Gastroesophageal sphincter (tissue), 4 donors: ENCODE results near the gene TRAPPC11. TPM values are rescaled to one million over a fixed set of nuclear protein-coding genes. Genes with fewer than 3 reads are reported as not detected.

ENCODE experiments used
- ATAC-seq: fragments of 150-250 bp; one replicate; pipeline ENCODE4 v1.9.1; 2016; ENCODE audit warnings: mild to moderate bottlenecking, moderate library complexity
- H3K27ac ChIP-seq, 4 donors: fragments of 200-600 bp; sonication (generic) in 3 of 4; 1 replicate in 3 of 4; 2 replicates in 1 of 4; pipeline ENCODE4 v1.5.1; 2016 to 2019
- H3K27me3 ChIP-seq: fragments of 200-600 bp; sonication (generic); one replicate; pipeline ENCODE4 v1.5.1; 2019
- H3K36me3 ChIP-seq, 2 donors: fragments of 200-600 bp; sonication (generic); one replicate each; pipeline ENCODE4 v1.5.1; 2019; ENCODE audit warnings: control low read depth in 1 of 2
- H3K4me1 ChIP-seq, 3 donors: fragments of 200-600 bp; sonication (generic); 1 replicate in 2 of 3; 2 replicates in 1 of 3; pipeline ENCODE4 v1.5.1; 2016 to 2019; ENCODE audit warnings: control low read depth in 2 of 3
- H3K4me3 ChIP-seq, 2 donors: fragments of 200-600 bp; sonication (generic); one replicate each; pipeline ENCODE4 v1.5.1; 2019; ENCODE audit warnings: mild to moderate bottlenecking in 1 of 2, moderate library complexity in 1 of 2
- H3K9me3 ChIP-seq, 3 donors: fragments of 200-600 bp; sonication (generic); one replicate each; pipeline ENCODE4 v1.5.1; 2017 to 2019; ENCODE audit warnings: control low read depth in 2 of 3
- CTCF ChIP-seq, 4 experiments: fragments of 200-600 bp in 2 of 4; fragments of 450-650 bp in 2 of 4; sonication (generic) in 1 of 4; IDR thresholded peaks; one replicate each; pipeline ENCODE4 v1.5.1; 2017 to 2019; ENCODE audit warnings: antibody characterized with exemption in 4 of 4, mild to moderate bottlenecking in 2 of 4, moderate library complexity in 2 of 4
- EP300 ChIP-seq: sonication (generic); formaldehyde crosslinking; IDR thresholded peaks from one replicate; pipeline ENCODE4 v1.6.1; 2017; ENCODE audit warnings: antibody characterized with exemption, mild to moderate bottlenecking
- POLR2A ChIP-seq, 2 donors: fragments of 450-650 bp; IDR thresholded peaks; one replicate each; pipeline ENCODE4 v1.6.1; 2017; ENCODE audit warnings: antibody characterized with exemption in 2 of 2, mild to moderate bottlenecking in 2 of 2, moderate library complexity in 1 of 2
- POLR2AphosphoS5 ChIP-seq: sonication (generic); formaldehyde crosslinking; IDR thresholded peaks from one replicate; pipeline ENCODE4 v1.6.1; 2017; ENCODE audit warnings: antibody characterized with exemption
- WGBS, 2 donors: methylation state at CpG; one replicate each; pipeline ENCODE4 v1.1.5; 2018; ENCODE audit warnings: low coverage in 1 of 2; 5-methylcytosine and 5-hydroxymethylcytosine counted together
- total RNA-seq, 4 donors: library from RNA; depleted of rRNA; stranded (reverse); fragments of >200 nt; gene quantifications; one replicate each; pipeline ENCODE4 v1.1.0, GENCODE V29; 2016

TRAPPC11 gene
- total RNA-seq, 4 donors from 2014 or later = 42.1 to 57.5 (median 54.7) TPM

- 69 to 100% methylated on average over 5 to 6 of the region's 12 CpGs for WGBS, 2 donors
Observed at GRCh38 chr4:183632689-183633088, 26.4 kb upstream of the TRAPPC11 start.

GRCh38 chr4:183633476-183634400 is 25.4 kb upstream of the TRAPPC11 start:
- WGBS, 2 donors = 79 to 82% methylated on average over 5 to 7 of the region's 11 CpGs
- Histone ChIP-seq H3K36me3 (no peaks in the 10 kb centered on the region), H3K4me1 (peaks cover 0 to 27% (median 0%) of the 10 kb centered on the region in 3 donors), H3K9me3 (no peaks in the 10 kb centered on the region), H3K4me3 (no peak overlapping the region), H3K27me3 (no peaks in the 10 kb centered on the region), H3K27ac (no peak overlapping the region)
- no peak for ATAC-seq
- no peak for TF ChIP-seq POLR2AphosphoS5
- no peak for TF ChIP-seq CTCF (IDR thresholded peaks at IDR 0.05)
- TF ChIP-seq EP300 = no peak
- no peak for TF ChIP-seq POLR2A (IDR thresholded peaks at IDR 0.05)

More at GRCh38 chr4:183632689-183633088, 26.4 kb upstream of the TRAPPC11 start:
- no peak for ATAC-seq
- Histone ChIP-seq H3K4me1 (peaks cover 0 to 18% (median 0%) of the 10 kb centered on the region in 3 donors), H3K27ac (no peak overlapping the region), H3K27me3 (no peaks in the 10 kb centered on the region), H3K4me3 (no peak overlapping the region), H3K36me3 (no peaks in the 10 kb centered on the region), H3K9me3 (no peaks in the 10 kb centered on the region)
- no peak for TF ChIP-seq CTCF (IDR thresholded peaks at IDR 0.05)
- TF ChIP-seq EP300 = no peak
- no peak for TF ChIP-seq POLR2A (IDR thresholded peaks at IDR 0.05)
- no peak for TF ChIP-seq POLR2AphosphoS5

- no peaks in the 10 kb centered on the region for H3K27me3 ChIP-seq
- H3K9me3 ChIP-seq = no peaks in the 10 kb centered on the region
- no peak for ATAC-seq
- TF ChIP-seq POLR2A (IDR thresholded peaks at IDR 0.05) (no peak), POLR2AphosphoS5 (no peak), CTCF (IDR thresholded peaks at IDR 0.05) (no peak), EP300 (no peak)
- H3K27ac ChIP-seq = no peak overlapping the region
- WGBS, 2 donors = 40 to 52% methylated on average over 7 to 8 of the region's 10 CpGs
- H3K36me3 ChIP-seq = no peaks in the 10 kb centered on the region
- no peak overlapping the region for H3K4me3 ChIP-seq
- peaks cover 0 to 34% (median 0%) of the 10 kb centered on the region in 3 donors for H3K4me1 ChIP-seq
Observed at GRCh38 chr4:183635321-183635720, 23.8 kb upstream of the TRAPPC11 start.

GRCh38 chr4:183635741-183636140 is 23.4 kb upstream of the TRAPPC11 start:
- Histone ChIP-seq H3K4me1 (peaks cover 0 to 34% (median 0%) of the 10 kb centered on the region in 3 donors), H3K4me3 (no peak overlapping the region), H3K27ac (no peak overlapping the region), H3K36me3 (no peaks in the 10 kb centered on the region), H3K27me3 (no peaks in the 10 kb centered on the region), H3K9me3 (no peaks in the 10 kb centered on the region)
- ATAC-seq = no peak
- TF ChIP-seq CTCF (IDR thresholded peaks at IDR 0.05) (no peak), EP300 (no peak), POLR2A (IDR thresholded peaks at IDR 0.05) (no peak), POLR2AphosphoS5 (no peak)
- 52 to 76% methylated on average over 5 of the region's 5 CpGs for WGBS, 2 donors

GRCh38 chr4:183636503-183636902 is 22.6 kb upstream of the TRAPPC11 start:
- TF ChIP-seq CTCF (IDR thresholded peaks at IDR 0.05) = no peak
- TF ChIP-seq POLR2AphosphoS5 = no peak
- no peak for TF ChIP-seq POLR2A (IDR thresholded peaks at IDR 0.05)
- TF ChIP-seq EP300 = no peak
- WGBS, 2 donors = 76 to 94% methylated on average over 7 to 8 of the region's 8 CpGs
- Histone ChIP-seq H3K4me1 (peaks cover 0 to 34% (median 0%) of the 10 kb centered on the region in 3 donors), H3K27me3 (no peaks in the 10 kb centered on the region), H3K27ac (peak overlapping the region in 3 of 4 donors; percentile 3 to 51 (median 43)), H3K9me3 (no peaks in the 10 kb centered on the region), H3K4me3 (no peak overlapping the region), H3K36me3 (peaks cover 0 to 3% of the 10 kb centered on the region in 2 donors)
- no peak for ATAC-seq
